Mucosa of stomach (tissue), 1 donor: ENCODE measurements around the gene BUB1.
A peak's percentile ranks its signal among the peaks of the same experiment; 100 is the strongest.

Experiments used
- H3K27me3 ChIP-seq: one replicate; pipeline ENCODE4 v1.7.0; 2013; ENCODE audit warnings: mild to moderate bottlenecking, low read length; ENCODE audit not compliant: control insufficient read depth, insufficient read depth
- H3K36me3 ChIP-seq: one replicate; pipeline ENCODE4 v1.7.0; 2013; ENCODE audit warnings: low read length; ENCODE audit not compliant: control insufficient read depth, insufficient read depth
- H3K4me1 ChIP-seq: one replicate; pipeline ENCODE4 v1.7.0; 2013; ENCODE audit warnings: mild to moderate bottlenecking, low read length; ENCODE audit not compliant: control insufficient read depth, insufficient read depth
- H3K4me3 ChIP-seq: one replicate; pipeline ENCODE4 v1.7.0; 2013; ENCODE audit warnings: low read length
- H3K9ac ChIP-seq: one replicate; pipeline ENCODE4 v1.7.0; 2013; ENCODE audit warnings: mild to moderate bottlenecking, low read length, moderate library complexity
- H3K9me3 ChIP-seq: one replicate; pipeline ENCODE4 v1.7.0; 2013; ENCODE audit warnings: mild to moderate bottlenecking, low read length, moderate library complexity; ENCODE audit not compliant: control insufficient read depth
- donor health status: Pancreatic carcinoma.

BUB1 gene

DNA sequence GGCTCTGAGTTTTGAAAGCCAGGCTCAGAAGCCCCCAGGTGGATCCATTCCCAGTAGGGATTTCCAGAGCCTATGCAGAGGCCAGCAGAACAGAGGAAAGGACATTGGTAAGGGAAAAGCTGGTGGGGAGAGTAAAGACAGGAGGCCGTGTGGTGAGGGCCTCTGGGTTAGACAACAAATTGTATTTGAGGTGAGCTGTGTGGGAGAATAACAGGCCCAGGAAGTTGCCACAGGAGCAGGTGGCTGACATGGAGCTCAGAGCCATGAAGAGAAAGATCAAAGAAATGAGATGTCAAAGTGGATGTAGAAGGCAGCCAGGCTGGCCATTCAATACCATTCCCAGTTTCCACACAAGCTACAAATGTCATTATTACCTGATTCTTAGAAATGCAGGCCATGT lies 8.8 kb downstream of the BUB1 start:
- Histone ChIP-seq H3K4me3 (no peak overlapping the region), H3K9me3 (no peaks in the 10 kb centered on the region), H3K4me1 (no peaks in the 10 kb centered on the region), H3K36me3 (no peaks in the 10 kb centered on the region), H3K27me3 (no peaks in the 10 kb centered on the region), H3K9ac (no peak overlapping the region)

DNA sequence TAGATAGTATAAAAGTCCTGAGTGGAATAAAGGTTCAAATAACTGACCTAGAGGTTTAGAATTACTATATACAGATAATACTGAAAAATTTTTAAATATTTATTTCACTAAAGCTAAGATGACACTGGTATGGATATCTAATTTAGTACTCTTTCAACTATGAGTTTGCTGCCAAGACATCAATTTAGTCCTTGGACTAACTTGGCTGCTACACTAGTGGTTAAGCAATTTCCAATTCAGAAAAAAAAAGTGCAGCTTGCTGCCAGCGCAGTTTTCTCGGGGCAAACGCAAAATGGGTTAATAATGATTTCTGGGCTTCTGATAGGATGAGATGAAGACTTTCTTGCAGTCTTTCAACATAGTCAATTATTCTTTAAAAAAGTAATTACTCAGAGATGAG lies 10.8 kb downstream of the BUB1 start:
- Histone ChIP-seq H3K4me3 (no peak overlapping the region), H3K9ac (no peak overlapping the region), H3K27me3 (no peaks in the 10 kb centered on the region), H3K36me3 (no peaks in the 10 kb centered on the region), H3K4me1 (no peaks in the 10 kb centered on the region), H3K9me3 (no peaks in the 10 kb centered on the region)

DNA sequence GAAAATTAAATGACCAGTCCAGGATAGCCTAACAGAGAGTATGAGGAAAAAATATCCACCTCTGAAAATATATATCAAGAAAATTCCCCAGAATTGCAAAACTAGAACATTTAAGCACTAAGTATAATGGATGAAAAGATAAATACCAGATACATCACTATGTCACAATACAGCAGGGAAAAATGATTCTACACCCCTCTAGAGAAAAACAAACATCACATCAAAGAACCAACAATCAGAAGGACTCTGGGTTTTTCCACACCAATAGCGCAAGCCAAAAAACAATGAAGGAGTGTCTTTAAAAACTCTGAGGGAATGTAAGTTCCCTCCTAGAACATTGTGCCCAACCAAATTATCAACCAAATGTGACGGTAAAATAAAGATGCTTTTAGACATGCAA lies 13.7 kb downstream of the BUB1 start:
- no peaks in the 10 kb centered on the region for H3K4me1 ChIP-seq
- no peaks in the 10 kb centered on the region for H3K36me3 ChIP-seq
- H3K9ac ChIP-seq, result no peak overlapping the region
- no peak overlapping the region for H3K4me3 ChIP-seq
- no peaks in the 10 kb centered on the region for H3K9me3 ChIP-seq
- no peaks in the 10 kb centered on the region for H3K27me3 ChIP-seq

DNA sequence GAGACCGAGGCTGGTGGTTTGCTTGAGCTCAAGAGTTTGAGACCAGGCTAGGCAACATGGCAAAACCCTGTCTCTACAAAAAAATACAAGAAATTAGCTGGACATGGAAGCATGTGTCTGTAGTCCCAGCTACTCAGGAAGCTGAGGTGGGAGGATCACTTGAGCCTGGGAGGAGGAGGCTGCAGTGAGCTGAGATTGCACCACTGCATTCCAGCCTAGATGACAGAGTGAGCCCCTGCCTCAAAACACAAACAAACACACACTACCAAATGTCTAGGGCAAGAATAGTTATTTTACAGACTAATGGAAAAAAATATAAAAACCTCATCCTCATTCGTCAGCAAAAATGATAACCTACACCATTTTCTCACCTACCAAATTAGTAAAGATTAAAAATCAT lies 15.3 kb downstream of the BUB1 start:
- Histone ChIP-seq H3K9me3 (no peaks in the 10 kb centered on the region), H3K4me1 (peaks cover 7% of the 10 kb centered on the region), H3K9ac (no peak overlapping the region), H3K36me3 (no peaks in the 10 kb centered on the region), H3K4me3 (no peak overlapping the region), H3K27me3 (no peaks in the 10 kb centered on the region)

- Histone ChIP-seq H3K36me3 (no peaks in the 10 kb centered on the region), H3K9ac (no peak overlapping the region), H3K9me3 (no peaks in the 10 kb centered on the region), H3K27me3 (no peaks in the 10 kb centered on the region), H3K4me1 (peaks cover 7% of the 10 kb centered on the region), H3K4me3 (no peak overlapping the region)
Observed at GRCh38 chr2:110660558-110660957, 17.3 kb downstream of the BUB1 start.

GRCh38 chr2:110659248-110659647 lies 18.6 kb downstream of the BUB1 start:
- no peaks in the 10 kb centered on the region for H3K9me3 ChIP-seq

GRCh38 chr2:110657724-110658305 lies 20.0 kb downstream of the BUB1 start:
- Histone ChIP-seq H3K4me1 (peaks cover 7% of the 10 kb centered on the region), H3K9ac (peak overlapping the region; percentile 40), H3K27me3 (no peaks in the 10 kb centered on the region), H3K36me3 (no peaks in the 10 kb centered on the region), H3K4me3 (no peak overlapping the region), H3K9me3 (no peaks in the 10 kb centered on the region)

More at GRCh38 chr2:110659248-110659647, 18.6 kb downstream of the BUB1 start:
- Histone ChIP-seq H3K27me3 (no peaks in the 10 kb centered on the region), H3K9ac (no peak overlapping the region), H3K36me3 (no peaks in the 10 kb centered on the region), H3K4me3 (no peak overlapping the region), H3K4me1 (peaks cover 7% of the 10 kb centered on the region)

DNA sequence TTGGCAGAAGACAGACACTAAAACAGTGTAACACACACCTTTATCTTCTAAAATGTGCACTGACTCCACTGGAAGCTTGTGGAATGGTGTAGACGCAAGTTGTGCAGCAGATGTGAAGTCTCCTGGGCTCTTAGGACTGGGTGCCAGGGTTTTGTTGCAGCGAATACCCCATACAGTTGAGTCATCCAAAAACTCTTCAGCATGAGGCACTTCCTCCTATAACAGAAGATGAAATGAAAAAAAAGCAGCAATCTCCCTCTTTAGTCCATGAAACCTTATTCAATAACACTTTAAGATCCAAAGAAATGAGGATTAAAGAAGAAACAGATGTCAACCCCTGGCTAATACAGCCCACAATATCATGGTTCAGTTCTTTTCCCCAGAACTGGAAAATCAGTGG lies 22.2 kb downstream of the BUB1 start:
- Histone ChIP-seq H3K4me3 (no peak overlapping the region), H3K9me3 (no peaks in the 10 kb centered on the region), H3K4me1 (peaks cover 7% of the 10 kb centered on the region), H3K36me3 (no peaks in the 10 kb centered on the region), H3K27me3 (no peaks in the 10 kb centered on the region), H3K9ac (no peak overlapping the region)

DNA sequence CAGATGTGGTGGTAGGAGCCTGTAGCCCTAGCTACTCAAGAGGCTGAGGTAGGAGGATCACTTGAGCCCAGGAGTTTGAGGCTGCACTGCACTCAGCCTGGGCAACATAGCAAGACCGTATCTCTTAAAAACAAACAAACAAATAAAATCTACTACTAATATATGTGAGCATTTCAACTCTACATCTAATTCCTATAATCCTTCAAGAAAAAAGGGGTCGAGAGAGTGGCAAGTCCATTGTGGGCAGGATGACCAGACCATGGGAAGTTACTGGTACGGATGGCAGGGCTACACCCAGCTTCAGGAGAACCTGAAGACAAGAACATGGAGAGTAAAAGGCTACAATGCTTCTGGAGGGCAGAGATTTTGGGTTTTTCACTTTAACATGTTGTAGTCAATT lies 24.0 kb downstream of the BUB1 start:
- Histone ChIP-seq H3K9me3 (no peaks in the 10 kb centered on the region), H3K36me3 (no peaks in the 10 kb centered on the region), H3K9ac (no peak overlapping the region), H3K4me3 (no peak overlapping the region), H3K27me3 (no peaks in the 10 kb centered on the region), H3K4me1 (peaks cover 7% of the 10 kb centered on the region)

GRCh38 chr2:110650346-110650745 lies 27.5 kb downstream of the BUB1 start:
- no peak overlapping the region for H3K4me3 ChIP-seq
- no peaks in the 10 kb centered on the region for H3K9me3 ChIP-seq
- H3K27me3 ChIP-seq, result no peaks in the 10 kb centered on the region
- no peaks in the 10 kb centered on the region for H3K4me1 ChIP-seq
- no peaks in the 10 kb centered on the region for H3K36me3 ChIP-seq
- H3K9ac ChIP-seq, result no peak overlapping the region

GRCh38 chr2:110647777-110648176 lies 30.1 kb downstream of the BUB1 start:
- Histone ChIP-seq H3K9me3 (no peaks in the 10 kb centered on the region), H3K4me1 (no peaks in the 10 kb centered on the region), H3K27me3 (no peaks in the 10 kb centered on the region), H3K4me3 (no peak overlapping the region), H3K9ac (no peak overlapping the region), H3K36me3 (no peaks in the 10 kb centered on the region)

DNA sequence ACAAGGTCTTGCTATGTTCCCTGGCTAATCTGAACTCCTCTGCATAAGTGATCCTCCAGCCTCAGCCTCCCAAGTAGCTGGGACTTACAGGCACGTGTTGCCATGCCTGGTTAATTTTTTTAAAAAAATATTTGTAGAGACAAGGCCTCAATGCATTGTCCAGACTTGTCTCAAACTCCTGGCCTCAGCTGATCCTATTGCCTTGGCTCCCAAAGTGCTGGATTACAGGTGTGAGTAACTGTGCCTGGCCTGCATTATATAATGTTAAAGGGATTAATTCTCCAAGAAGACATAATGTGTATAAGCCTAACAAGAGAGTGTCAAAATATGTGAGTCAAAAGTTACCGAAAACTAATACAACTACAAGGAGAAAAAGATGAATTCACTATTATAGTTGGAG lies 32.2 kb downstream of the BUB1 start:
- H3K9me3 ChIP-seq, result no peaks in the 10 kb centered on the region
- no peaks in the 10 kb centered on the region for H3K36me3 ChIP-seq
- no peaks in the 10 kb centered on the region for H3K27me3 ChIP-seq
- no peaks in the 10 kb centered on the region for H3K4me1 ChIP-seq
- H3K9ac ChIP-seq, result no peak overlapping the region
- H3K4me3 ChIP-seq, result no peak overlapping the region

DNA sequence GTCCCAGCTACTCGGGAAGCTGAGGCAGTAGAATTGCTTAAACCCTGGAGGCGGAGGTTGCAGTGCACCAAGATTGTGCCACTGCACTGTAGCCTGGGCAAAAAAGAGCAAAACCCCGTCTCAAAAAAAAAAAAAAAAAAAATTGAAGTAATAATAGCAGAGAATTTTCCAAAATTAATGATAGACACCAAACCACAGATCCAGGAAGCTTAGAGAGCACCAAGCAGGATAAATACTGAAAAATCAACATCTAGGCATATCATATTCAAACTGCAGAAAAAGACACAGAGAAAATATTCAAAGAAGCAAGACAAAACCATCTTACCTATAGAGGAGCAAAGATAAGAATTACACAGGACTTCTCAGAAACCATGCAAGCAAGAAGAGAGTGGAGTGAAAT lies 33.5 kb downstream of the BUB1 start:
- Histone ChIP-seq H3K9ac (no peak overlapping the region), H3K36me3 (no peaks in the 10 kb centered on the region), H3K4me1 (no peaks in the 10 kb centered on the region), H3K27me3 (no peaks in the 10 kb centered on the region), H3K4me3 (no peak overlapping the region), H3K9me3 (no peaks in the 10 kb centered on the region)
